BLaER1 (cell line): Measurements from ENCODE around the gene RAC3.

Source experiments
- H3K27ac ChIP-seq: shearing (Covaris generic); formaldehyde crosslinking; 2 replicates; pipeline ENCODE4 v1.8.1; 2022
- H3K27me3 ChIP-seq: shearing (Covaris generic); formaldehyde crosslinking; 2 replicates; pipeline ENCODE4 v1.8.1; 2022
- H3K36me3 ChIP-seq: shearing (Covaris generic); formaldehyde crosslinking; 2 replicates; pipeline ENCODE4 v1.8.1; 2022
- H3K4me1 ChIP-seq: shearing (Covaris generic); formaldehyde crosslinking; 2 replicates; pipeline ENCODE4 v1.8.1; 2022
- H3K4me2 ChIP-seq: shearing (Covaris generic); formaldehyde crosslinking; 2 replicates; pipeline ENCODE4 v1.8.1; 2022
- H3K4me3 ChIP-seq: shearing (Covaris generic); formaldehyde crosslinking; 2 replicates; pipeline ENCODE4 v1.8.1; 2022
- H3K9ac ChIP-seq: shearing (Covaris generic); formaldehyde crosslinking; 2 replicates; pipeline ENCODE4 v1.8.1; 2022
- H3K9me3 ChIP-seq: shearing (Covaris generic); formaldehyde crosslinking; 2 replicates; pipeline ENCODE4 v1.8.1; 2022
- H4K20me1 ChIP-seq: shearing (Covaris generic); formaldehyde crosslinking; 2 replicates; pipeline ENCODE4 v1.8.1; 2022
- Cebpa-rat ChIP-seq: shearing (Covaris generic); IDR thresholded peaks from 2 replicates; pipeline ENCODE4 v1.8.1; 2022

RAC3 gene

GRCh38 chr17:82005701-82006348 lies 25.7 kb upstream of the RAC3 start:
- peaks cover 82% of the 10 kb centered on the region for H4K20me1 ChIP-seq

DNA sequence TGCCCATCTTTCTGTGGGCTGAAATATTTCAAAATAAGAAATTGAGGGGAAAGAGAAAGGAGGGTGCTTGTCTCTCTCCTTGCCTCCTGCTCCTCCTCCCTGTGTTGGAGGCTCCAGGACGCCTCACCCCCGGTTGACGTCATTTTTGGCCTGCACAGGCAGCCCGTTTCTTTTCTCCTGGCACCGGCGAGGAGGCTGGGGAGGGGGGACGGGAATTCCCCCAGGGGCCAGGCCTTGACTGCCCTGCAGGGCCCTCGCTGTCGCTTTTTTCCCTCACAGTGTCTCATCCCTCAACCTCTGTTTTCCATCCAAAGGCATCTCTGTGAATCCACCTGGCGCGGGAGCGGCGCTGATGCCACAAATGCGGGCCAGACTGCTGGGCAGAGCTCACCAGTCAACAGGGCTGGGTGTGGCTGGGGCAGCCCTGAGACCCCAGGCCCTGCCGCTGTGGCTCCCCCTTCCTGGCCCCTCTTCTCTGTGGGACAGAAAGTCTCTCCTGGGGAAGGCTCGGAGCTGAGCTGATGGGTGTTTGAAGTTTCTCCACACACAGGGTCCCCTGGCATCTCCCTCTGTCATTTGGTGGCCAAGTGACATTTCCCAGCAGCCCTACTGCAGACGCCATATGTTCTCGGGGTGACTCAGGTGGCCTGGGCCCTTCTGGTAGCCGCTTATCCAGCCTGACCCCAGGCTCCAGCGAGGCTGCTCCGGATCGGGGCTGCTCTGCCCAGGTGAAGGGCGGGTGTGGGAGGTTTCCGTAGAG lies 24.8 kb upstream of the RAC3 start:
- H3K9ac ChIP-seq: no peak overlapping the region
- H3K4me2 ChIP-seq: peak overlapping the region; percentile 70

More at GRCh38 chr17:82005701-82006348, 25.7 kb upstream of the RAC3 start:
- Histone ChIP-seq H3K4me2 (peak overlapping the region; percentile 95), H3K4me1 (peaks cover 81% of the 10 kb centered on the region), H3K36me3 (no peaks in the 10 kb centered on the region; the same call in 1 of the 2 replicates), H3K4me3 (no peak overlapping the region), H3K27ac (no peak overlapping the region), H3K9me3 (no peaks in the 10 kb centered on the region), H3K9ac (no peak overlapping the region), H3K27me3 (peaks cover 21% of the 10 kb centered on the region; the same call in 1 of the 2 replicates)
- TF ChIP-seq Cebpa-rat: no peak

GRCh38 chr17:82007228-82007494 lies 24.3 kb upstream of the RAC3 start:
- Histone ChIP-seq H3K9ac (no peak overlapping the region), H3K4me3 (no peak overlapping the region), H4K20me1 (peaks cover 77% of the 10 kb centered on the region), H3K27me3 (peaks cover 23% of the 10 kb centered on the region), H3K4me1 (peaks cover 80% of the 10 kb centered on the region), H3K4me2 (peak overlapping the region; percentile 70), H3K36me3 (no peaks in the 10 kb centered on the region; the same call in 1 of the 2 replicates), H3K27ac (no peak overlapping the region), H3K9me3 (no peaks in the 10 kb centered on the region)
- TF ChIP-seq Cebpa-rat: no peak

More for the DNA sequence above, 24.8 kb upstream of the RAC3 start:
- H3K4me3 ChIP-seq: no peak overlapping the region
- H3K36me3 ChIP-seq: no peaks in the 10 kb centered on the region; the same call in 1 of the 2 replicates
- no peak for TF ChIP-seq Cebpa-rat
- peaks cover 80% of the 10 kb centered on the region for H3K4me1 ChIP-seq
- H4K20me1 ChIP-seq: peaks cover 77% of the 10 kb centered on the region
- no peaks in the 10 kb centered on the region for H3K9me3 ChIP-seq
- no peak overlapping the region for H3K27ac ChIP-seq
- H3K27me3 ChIP-seq: peaks cover 18% of the 10 kb centered on the region; the same call in 1 of the 2 replicates

DNA sequence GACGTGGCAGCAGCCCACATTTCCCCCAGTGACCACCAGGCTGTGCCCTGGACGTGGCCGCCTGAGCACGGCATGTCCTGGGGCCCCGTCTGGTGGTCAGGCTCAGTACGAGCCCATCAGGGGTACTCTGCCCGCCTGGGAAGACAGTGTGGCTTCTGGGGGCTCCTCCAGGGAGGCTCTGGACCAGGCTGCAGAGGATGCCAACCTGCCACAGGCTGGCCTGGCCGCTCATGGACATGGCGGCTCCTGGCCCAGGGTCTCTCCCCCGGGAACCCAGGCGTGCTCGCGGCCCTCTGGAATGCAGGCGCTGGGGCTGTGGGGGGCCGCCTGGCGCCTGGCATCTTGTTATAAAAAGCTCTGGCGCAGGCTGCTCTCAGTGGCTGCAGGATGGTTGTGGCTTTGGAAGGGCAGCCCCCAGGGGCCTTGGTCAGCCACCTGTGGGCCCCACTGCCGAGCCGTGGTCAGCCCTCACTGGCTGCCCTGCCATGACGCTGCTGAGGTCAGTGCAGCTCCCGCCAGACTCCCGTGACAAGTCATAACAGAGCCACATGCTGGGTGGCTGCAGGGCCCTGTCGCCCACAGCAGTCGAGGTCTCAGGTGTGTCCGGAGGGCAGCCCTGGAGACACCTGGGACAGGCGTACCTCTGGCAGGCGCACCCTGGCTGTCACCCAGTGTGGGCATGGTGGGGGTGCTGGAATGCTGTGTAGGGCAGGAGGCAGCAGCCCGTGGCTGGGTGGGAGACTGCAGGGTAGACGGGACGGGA lies 23.8 kb upstream of the RAC3 start:
- Histone ChIP-seq H4K20me1 (peaks cover 80% of the 10 kb centered on the region), H3K4me1 (peaks cover 80% of the 10 kb centered on the region), H3K9ac (no peak overlapping the region; the same call in 1 of the 2 replicates), H3K9me3 (no peaks in the 10 kb centered on the region), H3K27ac (no peak overlapping the region), H3K36me3 (no peaks in the 10 kb centered on the region; the same call in 1 of the 2 replicates), H3K4me2 (peak overlapping the region; percentile 70), H3K27me3 (peaks cover 28% of the 10 kb centered on the region), H3K4me3 (no peak overlapping the region)
- no peak for TF ChIP-seq Cebpa-rat

DNA sequence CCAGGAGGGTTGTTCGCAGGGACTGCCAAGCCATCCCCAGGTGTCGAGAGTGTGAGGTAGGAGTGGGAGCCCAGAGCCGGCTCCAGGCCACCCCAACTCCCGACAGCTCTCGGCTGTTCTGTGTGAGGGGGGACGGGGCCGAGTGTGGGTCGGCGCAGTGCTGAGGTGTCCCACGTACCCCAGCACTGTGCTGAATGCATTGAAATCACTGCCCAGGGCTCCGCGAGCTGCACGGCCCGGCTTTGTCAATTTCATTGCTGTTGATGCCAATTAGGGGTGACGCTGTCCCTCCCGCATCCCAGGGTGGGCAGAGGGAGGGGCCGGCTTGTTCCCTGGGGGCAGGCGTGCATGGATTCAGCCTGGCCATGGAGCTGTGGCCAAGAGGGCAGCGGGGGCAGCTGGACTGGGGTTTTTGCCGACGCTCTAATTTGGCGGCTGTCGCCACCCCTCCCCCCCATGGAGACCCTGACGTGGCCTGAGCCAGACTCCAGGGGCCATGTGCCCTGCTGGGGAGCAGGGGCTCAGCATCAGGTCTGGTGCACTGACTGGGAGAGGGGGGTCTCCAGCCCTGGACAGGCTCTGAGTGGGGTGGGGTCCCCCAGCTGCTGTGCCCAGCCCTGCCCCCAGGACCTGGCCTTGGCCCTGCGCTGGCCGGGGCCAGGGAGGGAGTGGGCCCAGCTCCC lies 23.1 kb upstream of the RAC3 start:
- H3K4me2 ChIP-seq: peak overlapping the region; percentile 70
- TF ChIP-seq Cebpa-rat: no peak
- no peak overlapping the region for H3K4me3 ChIP-seq
- peaks cover 80% of the 10 kb centered on the region for H3K4me1 ChIP-seq
- H3K36me3 ChIP-seq: no peaks in the 10 kb centered on the region; the same call in 1 of the 2 replicates
- H3K27ac ChIP-seq: no peak overlapping the region
- H4K20me1 ChIP-seq: peaks cover 81% of the 10 kb centered on the region
- H3K27me3 ChIP-seq: peaks cover 35% of the 10 kb centered on the region
- H3K9ac ChIP-seq: no peak overlapping the region
- no peaks in the 10 kb centered on the region for H3K9me3 ChIP-seq

DNA sequence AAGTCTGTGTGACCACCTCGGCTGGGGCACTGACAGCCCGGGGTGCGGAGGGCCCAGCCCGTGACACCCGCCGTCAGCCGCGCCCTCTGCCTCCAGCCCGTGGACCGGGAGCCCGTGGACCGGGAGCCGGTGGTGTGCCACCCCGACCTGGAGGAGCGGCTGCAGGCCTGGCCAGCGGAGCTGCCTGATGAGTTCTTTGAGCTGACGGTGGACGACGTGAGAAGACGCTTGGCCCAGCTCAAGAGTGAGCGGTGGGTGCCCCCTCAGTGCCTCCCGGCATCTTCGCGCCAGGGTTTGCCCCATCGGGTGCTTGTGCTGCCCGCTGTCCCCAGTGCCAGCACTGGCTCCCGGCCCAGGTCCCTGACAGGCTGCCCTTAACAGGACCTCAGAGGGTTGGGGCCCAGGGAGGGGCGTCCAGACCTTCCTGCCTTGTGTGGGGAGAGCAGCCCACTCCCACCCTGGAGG lies 22.5 kb upstream of the RAC3 start:
- no peak for TF ChIP-seq Cebpa-rat
- Histone ChIP-seq H3K9ac (no peak overlapping the region), H3K9me3 (no peaks in the 10 kb centered on the region), H3K4me3 (no peak overlapping the region), H3K4me1 (peaks cover 80% of the 10 kb centered on the region), H3K4me2 (no peak overlapping the region), H4K20me1 (peaks cover 81% of the 10 kb centered on the region), H3K27me3 (peaks cover 41% of the 10 kb centered on the region), H3K27ac (no peak overlapping the region), H3K36me3 (no peaks in the 10 kb centered on the region; the same call in 1 of the 2 replicates)

DNA sequence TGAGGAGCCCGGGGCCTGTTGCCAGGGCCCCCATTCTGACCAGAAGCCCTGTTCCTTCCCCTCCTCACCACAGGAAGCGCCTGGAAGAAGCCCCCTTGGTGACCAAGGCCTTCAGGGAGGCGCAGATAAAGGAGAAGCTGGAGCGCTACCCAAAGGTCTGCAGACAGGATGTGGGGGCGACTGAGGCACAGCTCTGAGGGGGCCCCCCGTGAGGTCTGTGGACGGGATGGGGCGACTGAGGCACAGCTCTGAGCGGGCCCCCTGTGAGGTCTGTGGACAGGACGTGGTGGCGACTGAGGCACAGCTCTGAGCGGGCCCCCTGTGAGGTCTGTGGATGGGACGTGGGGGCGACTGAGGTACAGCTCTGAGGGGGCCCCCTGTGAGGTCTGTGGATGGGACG lies 22.1 kb upstream of the RAC3 start:
- H3K4me3 ChIP-seq: no peak overlapping the region
- no peak overlapping the region for H3K4me2 ChIP-seq
- H4K20me1 ChIP-seq: peaks cover 81% of the 10 kb centered on the region
- H3K36me3 ChIP-seq: no peaks in the 10 kb centered on the region; the same call in 1 of the 2 replicates
- no peak for TF ChIP-seq Cebpa-rat
- peaks cover 46% of the 10 kb centered on the region for H3K27me3 ChIP-seq
- H3K9ac ChIP-seq: no peak overlapping the region
- no peaks in the 10 kb centered on the region for H3K9me3 ChIP-seq
- peaks cover 80% of the 10 kb centered on the region for H3K4me1 ChIP-seq
- no peak overlapping the region for H3K27ac ChIP-seq

- Histone ChIP-seq H3K27ac (no peak overlapping the region), H3K4me1 (peaks cover 78% of the 10 kb centered on the region), H4K20me1 (peaks cover 67% of the 10 kb centered on the region), H3K4me2 (peak overlapping the region; percentile 85), H3K36me3 (no peaks in the 10 kb centered on the region; the same call in 1 of the 2 replicates), H3K27me3 (peaks cover 47% of the 10 kb centered on the region), H3K9ac (no peak overlapping the region), H3K9me3 (no peaks in the 10 kb centered on the region), H3K4me3 (no peak overlapping the region)
- no peak for TF ChIP-seq Cebpa-rat
These were observed 20.6 kb upstream of the RAC3 start for GRCh38 chr17:82010575-82011525.
